NB4 (cell line): Measurements from ENCODE around the gene SLC13A2.

Experiments used
- POLR2A ChIP-seq: IDR thresholded peaks from 2 replicates; pipeline ENCODE4 v1.6.1; 2011; ENCODE audit warnings: mild to moderate bottlenecking; ENCODE audit not compliant: insufficient read length; ENCODE audit errors: extremely low read depth
- TF ChIP-seq, protein P1 (sequence below): IDR thresholded peaks from one replicate; pipeline ENCODE4 v1.5.1; 2012; ENCODE audit warnings: low read depth, low read length

DNA sequence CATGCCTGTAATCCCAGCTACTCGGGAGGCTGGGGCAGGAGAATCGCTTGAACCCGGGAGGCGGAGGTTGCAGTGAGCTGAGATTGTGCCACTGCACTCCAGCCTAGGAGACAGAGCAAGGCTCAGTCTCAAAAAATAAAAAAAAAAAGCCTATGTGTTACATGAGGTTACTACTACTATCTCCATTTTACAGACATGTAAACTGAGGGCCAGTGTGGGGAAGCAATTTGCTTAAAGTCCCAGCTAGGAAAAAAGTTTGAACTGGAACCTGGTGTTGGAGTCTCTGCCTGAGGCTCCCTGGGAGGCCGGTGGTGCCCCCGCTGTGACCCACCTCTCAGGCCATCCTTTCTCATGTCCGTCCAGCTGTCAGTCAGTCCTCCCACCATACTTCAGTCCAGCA lies 4.5 kb downstream of the SLC13A2 start:
- TF ChIP-seq, protein P1, sequence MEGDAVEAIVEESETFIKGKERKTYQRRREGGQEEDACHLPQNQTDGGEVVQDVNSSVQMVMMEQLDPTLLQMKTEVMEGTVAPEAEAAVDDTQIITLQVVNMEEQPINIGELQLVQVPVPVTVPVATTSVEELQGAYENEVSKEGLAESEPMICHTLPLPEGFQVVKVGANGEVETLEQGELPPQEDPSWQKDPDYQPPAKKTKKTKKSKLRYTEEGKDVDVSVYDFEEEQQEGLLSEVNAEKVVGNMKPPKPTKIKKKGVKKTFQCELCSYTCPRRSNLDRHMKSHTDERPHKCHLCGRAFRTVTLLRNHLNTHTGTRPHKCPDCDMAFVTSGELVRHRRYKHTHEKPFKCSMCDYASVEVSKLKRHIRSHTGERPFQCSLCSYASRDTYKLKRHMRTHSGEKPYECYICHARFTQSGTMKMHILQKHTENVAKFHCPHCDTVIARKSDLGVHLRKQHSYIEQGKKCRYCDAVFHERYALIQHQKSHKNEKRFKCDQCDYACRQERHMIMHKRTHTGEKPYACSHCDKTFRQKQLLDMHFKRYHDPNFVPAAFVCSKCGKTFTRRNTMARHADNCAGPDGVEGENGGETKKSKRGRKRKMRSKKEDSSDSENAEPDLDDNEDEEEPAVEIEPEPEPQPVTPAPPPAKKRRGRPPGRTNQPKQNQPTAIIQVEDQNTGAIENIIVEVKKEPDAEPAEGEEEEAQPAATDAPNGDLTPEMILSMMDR: no peak
- no peak for TF ChIP-seq POLR2A
